Measurements from ENCODE around the gene TBXAS1. TPM values are rescaled to one million over a fixed set of nuclear protein-coding genes. Genes with fewer than 3 reads are reported as not detected.
A peak's percentile ranks its signal among the peaks of the same experiment; 100 is the strongest.

Gene TBXAS1
- total RNA-seq, 2 experiments from 2014 or later, result 3.6 to 5.1 TPM

DNA sequence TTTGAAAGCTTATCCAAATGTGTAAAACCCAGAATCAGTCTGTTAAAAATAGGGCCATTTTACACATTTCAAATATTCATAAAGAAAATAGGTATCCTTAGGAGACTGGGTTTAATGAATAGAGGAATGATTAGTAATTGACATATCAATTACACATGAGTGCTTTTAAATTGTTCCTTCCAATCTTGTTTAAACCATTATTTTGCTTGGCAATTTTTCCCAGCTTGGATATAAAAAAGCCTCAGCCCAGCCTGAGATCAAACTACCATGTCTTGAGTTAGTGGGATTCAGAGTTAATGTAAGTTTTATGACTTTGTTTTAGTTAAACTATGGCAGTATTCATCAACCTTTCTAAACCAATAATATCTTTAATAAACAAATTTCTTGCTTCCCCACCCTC, 205.4 kb downstream of the TBXAS1 start:
- CTCF ChIA-PET, result interaction anchor here (0.6 to 1.3 kb wide), 4 partner anchors 11 to 416 kb away, joined by 3 to 5 read pairs (median 3); no protein-coding TSS in a partner anchor

DNA sequence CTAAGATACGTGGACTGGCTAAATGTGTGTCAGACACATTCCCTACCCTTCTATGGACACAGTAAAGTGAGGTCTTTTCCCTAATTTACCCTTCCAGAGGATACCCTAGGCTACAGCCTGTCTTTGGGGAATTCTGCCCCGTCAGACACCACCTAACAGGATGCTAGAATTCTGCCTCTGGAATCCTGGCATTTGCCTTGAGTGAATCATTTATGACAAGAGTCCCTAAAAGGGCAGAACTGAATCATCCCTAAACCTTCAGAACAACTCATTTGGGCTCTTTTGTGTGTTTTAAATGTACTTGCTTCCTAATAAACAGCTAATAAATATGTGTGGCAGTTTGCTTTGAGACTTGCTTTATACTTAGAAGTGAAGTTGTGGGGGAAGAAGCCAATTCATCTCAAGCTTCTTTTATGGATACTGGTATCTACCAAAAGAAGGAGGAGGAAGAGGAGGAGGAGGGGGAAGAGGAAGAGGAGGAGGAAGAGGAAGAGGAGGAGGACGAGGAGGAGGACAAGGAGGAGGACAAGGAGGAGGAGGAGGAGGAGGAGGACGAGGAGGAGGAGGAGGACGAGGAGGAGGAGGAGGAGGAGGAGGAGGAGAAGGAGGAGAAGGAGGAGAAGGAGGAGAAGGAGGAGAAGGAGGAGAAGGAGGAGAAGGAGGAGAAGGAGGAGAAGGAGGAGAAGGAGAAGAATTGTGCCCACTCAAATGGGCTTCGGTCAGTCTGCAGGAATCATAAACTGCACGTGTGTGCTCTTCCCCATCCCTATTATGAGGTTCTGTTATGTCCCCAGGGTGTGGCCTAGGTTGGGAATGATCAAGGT, 206.5 kb downstream of the TBXAS1 start:
- no peak for ATAC-seq
- Mint-ChIP-seq H3K4me1 (peaks cover 25% of the 10 kb centered on the region), H3K27ac (no peak overlapping the region), H3K36me3 (ENCODE audit: low read depth) (peaks cover 33% of the 10 kb centered on the region), H3K27me3 (no peaks in the 10 kb centered on the region), H3K4me3 (no peak overlapping the region), H3K9me3 (ENCODE audit: low read depth) (no peaks in the 10 kb centered on the region)
- ChIA-PET CTCF (interaction anchor here (0.6 to 1.3 kb wide), 3 partner anchors 9 to 417 kb away, joined by 3 to 4 read pairs (median 3); no protein-coding TSS in a partner anchor), POLR2A (no interaction called here)
- DNase-seq, result no peak
- intact Hi-C loops (cut with DNase I, micrococcal nuclease), result loop anchor here in 1 of 2 experiments (10.0 kb wide), 1 partner anchor 269 kb away; no protein-coding TSS in a partner anchor

More for the DNA sequence above, 205.4 kb downstream of the TBXAS1 start:
- ATAC-seq (no peak), DNase-seq (no peak)
- peaks cover 29% of the 10 kb centered on the region for H3K36me3 Mint-ChIP-seq (ENCODE audit: low read depth)
- H3K27ac Mint-ChIP-seq, result no peak overlapping the region
- intact Hi-C loops (cut with DNase I, micrococcal nuclease), result loop anchor here in 1 of 2 experiments (10.0 kb wide), 1 partner anchor 270 kb away; no protein-coding TSS in a partner anchor
- no peaks in the 10 kb centered on the region for H3K27me3 Mint-ChIP-seq
- POLR2A ChIA-PET, result no interaction called here
- H3K9me3 Mint-ChIP-seq (ENCODE audit: low read depth), result no peaks in the 10 kb centered on the region
- H3K4me1 Mint-ChIP-seq, result peaks cover 25% of the 10 kb centered on the region
- no peak overlapping the region for H3K4me3 Mint-ChIP-seq

- ATAC-seq (peak; percentile 82), DNase-seq (peak; percentile 43)
- Mint-ChIP-seq H3K27me3 (no peaks in the 10 kb centered on the region), H3K27ac (no peak overlapping the region), H3K9me3 (ENCODE audit: low read depth) (no peaks in the 10 kb centered on the region), H3K4me3 (no peak overlapping the region), H3K4me1 (peaks cover 25% of the 10 kb centered on the region), H3K36me3 (ENCODE audit: low read depth) (peaks cover 37% of the 10 kb centered on the region)
- ChIA-PET CTCF (no interaction called here), POLR2A (no interaction called here)
- intact Hi-C loops (cut with DNase I, micrococcal nuclease), result loop anchor here in 1 of 2 experiments (10.0 kb wide), 1 partner anchor 268 kb away; no protein-coding TSS in a partner anchor
Observed at GRCh38 chr7:140036224-140036962, 207.3 kb downstream of the TBXAS1 start.

- DNase-seq (no peak), ATAC-seq (no peak)
- Mint-ChIP-seq H3K27ac (no peak overlapping the region), H3K36me3 (ENCODE audit: low read depth) (peaks cover 33% of the 10 kb centered on the region), H3K9me3 (ENCODE audit: low read depth) (no peaks in the 10 kb centered on the region), H3K4me1 (peaks cover 15% of the 10 kb centered on the region), H3K27me3 (no peaks in the 10 kb centered on the region), H3K4me3 (no peak overlapping the region)
- intact Hi-C loops (cut with DNase I, micrococcal nuclease), result loop anchor here in 1 of 2 experiments (10.0 kb wide), 1 partner anchor 266 kb away; no protein-coding TSS in a partner anchor
- ChIA-PET POLR2A (no interaction called here), CTCF (interaction anchor here (0.7 kb wide), 1 partner anchor 36 kb away, joined by 3 read pairs; no protein-coding TSS in a partner anchor)
Observed at GRCh38 chr7:140039066-140039465, 210.0 kb downstream of the TBXAS1 start.

- DNase-seq (no peak), ATAC-seq (no peak)
- Mint-ChIP-seq H3K36me3 (ENCODE audit: low read depth) (peaks cover 34% of the 10 kb centered on the region), H3K4me3 (no peak overlapping the region), H3K27me3 (no peaks in the 10 kb centered on the region), H3K27ac (no peak overlapping the region), H3K9me3 (ENCODE audit: low read depth) (no peaks in the 10 kb centered on the region), H3K4me1 (peaks cover 15% of the 10 kb centered on the region)
- ChIA-PET POLR2A (no interaction called here), CTCF (interaction anchor here (0.9 kb wide), 1 partner anchor 9 kb away, joined by 3 read pairs; no protein-coding TSS in a partner anchor)
- intact Hi-C loops (cut with DNase I, micrococcal nuclease), result loop anchor here in 1 of 2 experiments (10.0 kb wide), 1 partner anchor 265 kb away; no protein-coding TSS in a partner anchor
Observed at GRCh38 chr7:140039896-140040295, 210.8 kb downstream of the TBXAS1 start.

GRCh38 chr7:140041659-140042385, 212.8 kb downstream of the TBXAS1 start:
- DNase-seq (no peak), ATAC-seq (no peak)
- H3K4me3 Mint-ChIP-seq, result no peak overlapping the region
- H3K4me1 Mint-ChIP-seq, result peaks cover 2% of the 10 kb centered on the region
- no peak overlapping the region for H3K27ac Mint-ChIP-seq
- H3K9me3 Mint-ChIP-seq (ENCODE audit: low read depth), result no peaks in the 10 kb centered on the region
- ChIA-PET POLR2A (no interaction called here), CTCF (interaction anchor here (0.6 to 0.7 kb wide), 2 partner anchors 37 to 417 kb away, joined by 3 read pairs; no protein-coding TSS in a partner anchor)
- intact Hi-C loops (cut with DNase I, micrococcal nuclease), result no loop called here
- H3K27me3 Mint-ChIP-seq, result no peaks in the 10 kb centered on the region
- peaks cover 37% of the 10 kb centered on the region for H3K36me3 Mint-ChIP-seq (ENCODE audit: low read depth)

DNA sequence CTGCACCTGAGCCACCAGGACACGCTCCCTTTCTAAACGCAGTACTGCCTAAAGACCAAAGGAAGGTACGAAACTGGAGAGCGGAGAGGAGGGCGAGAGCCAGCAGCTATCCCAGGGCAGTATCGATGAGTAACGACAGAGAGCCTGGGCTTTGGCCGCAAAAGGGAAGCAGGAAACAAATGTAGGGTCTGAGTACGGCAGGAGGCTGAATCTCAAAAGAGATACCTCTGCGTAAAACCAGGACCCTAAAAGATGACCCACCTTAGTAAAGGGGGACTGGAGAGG, 213.3 kb downstream of the TBXAS1 start:
- H3K9me3 Mint-ChIP-seq (ENCODE audit: low read depth), result no peaks in the 10 kb centered on the region
- no peak overlapping the region for H3K4me3 Mint-ChIP-seq
- DNase-seq (no peak), ATAC-seq (no peak)
- no peaks in the 10 kb centered on the region for H3K27me3 Mint-ChIP-seq
- POLR2A ChIA-PET, result no interaction called here
- CTCF ChIA-PET, result interaction anchor here (0.6 to 0.7 kb wide), 2 partner anchors 38 to 417 kb away, joined by 3 read pairs; no protein-coding TSS in a partner anchor
- peaks cover 2% of the 10 kb centered on the region for H3K4me1 Mint-ChIP-seq
- no peak overlapping the region for H3K27ac Mint-ChIP-seq
- intact Hi-C loops (cut with DNase I, micrococcal nuclease), result no loop called here
- peaks cover 38% of the 10 kb centered on the region for H3K36me3 Mint-ChIP-seq (ENCODE audit: low read depth)

GRCh38 chr7:140044251-140044650, 215.2 kb downstream of the TBXAS1 start:
- Mint-ChIP-seq H3K9me3 (ENCODE audit: low read depth) (no peaks in the 10 kb centered on the region), H3K36me3 (ENCODE audit: low read depth) (peaks cover 34% of the 10 kb centered on the region), H3K4me3 (no peak overlapping the region), H3K27me3 (no peaks in the 10 kb centered on the region), H3K27ac (no peak overlapping the region), H3K4me1 (peaks cover under 1% of the 10 kb centered on the region)
- intact Hi-C loops (cut with DNase I, micrococcal nuclease), result no loop called here
- no peak for DNase-seq
- ATAC-seq, result no peak
- POLR2A ChIA-PET, result no interaction called here
- CTCF ChIA-PET, result no interaction called here

- no peaks in the 10 kb centered on the region for H3K4me1 Mint-ChIP-seq
- ChIA-PET CTCF (no interaction called here), POLR2A (no interaction called here)
- DNase-seq (no peak), ATAC-seq (no peak)
- H3K27ac Mint-ChIP-seq, result no peak overlapping the region
- intact Hi-C loops (cut with DNase I, micrococcal nuclease), result no loop called here
- peaks cover 29% of the 10 kb centered on the region for H3K36me3 Mint-ChIP-seq (ENCODE audit: low read depth)
- H3K27me3 Mint-ChIP-seq, result no peaks in the 10 kb centered on the region
- H3K4me3 Mint-ChIP-seq, result no peak overlapping the region
- no peaks in the 10 kb centered on the region for H3K9me3 Mint-ChIP-seq (ENCODE audit: low read depth)
Observed at GRCh38 chr7:140045697-140046096, 216.6 kb downstream of the TBXAS1 start.

GRCh38 chr7:140047197-140047596, 218.1 kb downstream of the TBXAS1 start:
- ATAC-seq, result no peak
- Mint-ChIP-seq H3K27ac (no peak overlapping the region), H3K4me1 (no peaks in the 10 kb centered on the region), H3K9me3 (ENCODE audit: low read depth) (no peaks in the 10 kb centered on the region), H3K27me3 (no peaks in the 10 kb centered on the region), H3K36me3 (ENCODE audit: low read depth) (peaks cover 18% of the 10 kb centered on the region), H3K4me3 (no peak overlapping the region)
- ChIA-PET POLR2A (no interaction called here), CTCF (no interaction called here)
- intact Hi-C loops (cut with DNase I, micrococcal nuclease), result no loop called here
- DNase-seq, result no peak

DNA sequence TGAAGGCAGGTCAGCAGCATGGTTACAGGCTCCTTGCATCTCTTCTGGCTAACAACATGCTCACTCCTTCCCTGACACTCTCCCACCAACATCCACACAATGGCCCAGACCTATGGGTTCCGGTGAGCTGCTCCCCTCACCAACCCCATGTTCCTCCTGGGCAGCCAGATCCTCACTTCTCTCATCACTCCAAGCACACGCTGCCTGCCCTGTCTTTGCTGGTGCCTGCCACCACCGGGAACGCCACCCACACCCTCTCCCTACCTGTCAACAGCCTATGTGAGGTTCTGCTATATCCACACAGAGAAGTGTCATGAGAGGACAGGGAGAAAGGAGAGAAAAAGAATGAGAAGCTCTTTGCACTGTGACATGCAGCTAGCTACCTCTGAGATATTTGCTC, 219.1 kb downstream of the TBXAS1 start:
- ChIA-PET POLR2A (interaction anchor here (0.6 kb wide), 1 partner anchor 429 kb away, joined by 3 read pairs; no protein-coding TSS in a partner anchor), CTCF (interaction anchor here (1.1 kb wide), 1 partner anchor 123 kb away, joined by 3 read pairs; no protein-coding TSS in a partner anchor)
- DNase-seq (no peak), ATAC-seq (no peak)
- Mint-ChIP-seq H3K27me3 (no peaks in the 10 kb centered on the region), H3K4me1 (no peaks in the 10 kb centered on the region), H3K36me3 (ENCODE audit: low read depth) (peaks cover 20% of the 10 kb centered on the region), H3K27ac (no peak overlapping the region), H3K4me3 (no peak overlapping the region), H3K9me3 (ENCODE audit: low read depth) (no peaks in the 10 kb centered on the region)
- intact Hi-C loops (cut with DNase I, micrococcal nuclease), result no loop called here

Measured in activated CD4-positive, alpha-beta T cell treated with anti-CD3 and anti-CD28 coated beads for 36 hours (primary cell).